ENCODE results near the gene PSMB10. TPM values are rescaled to one million over a fixed set of nuclear protein-coding genes. Genes with fewer than 3 reads are reported as not detected.

Gene PSMB10
- total RNA-seq, 4 donors from 2014 or later, result 65.6 to 100 (median 68.6) TPM

DNA sequence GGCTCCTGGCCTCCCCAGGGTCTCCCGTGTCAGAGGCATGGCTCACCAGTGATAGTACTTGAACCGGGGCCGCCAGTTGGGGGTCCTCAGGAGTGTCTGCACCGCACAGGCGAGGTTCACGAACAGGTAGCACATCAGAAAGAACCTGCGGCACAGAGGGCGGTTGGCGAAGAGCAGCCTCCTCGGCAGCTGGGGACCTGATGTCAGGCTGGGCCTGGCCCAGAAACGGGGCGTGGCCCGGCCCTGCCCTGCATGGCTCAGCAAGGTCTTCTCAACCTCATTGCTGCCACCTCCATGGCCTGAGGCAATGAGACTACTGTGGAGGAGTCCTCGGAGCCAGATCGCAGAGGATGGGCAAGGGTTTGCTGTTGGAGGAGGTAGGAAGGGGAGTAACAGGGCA, 11.4 kb upstream of the PSMB10 start:
- Histone ChIP-seq H3K9me3 (no peaks in the 10 kb centered on the region), H3K4me1 (peaks cover 14 to 27% (median 16%) of the 10 kb centered on the region in 4 donors), H3K36me3 (no peaks in the 10 kb centered on the region), H3K27ac (no peak overlapping the region), H3K4me3 (no peak overlapping the region), H3K27me3 (no peaks in the 10 kb centered on the region)
- no peak for DNase-seq
- in situ Hi-C loops (cut with MboI; ENCODE audit: low pct_ligation_motif_present in 1 of 4, low pct_unique_long_range_greater_than_20kb in 1 of 4, low sequenced_read_pairs in 3 of 4), result no loop called here
- TF ChIP-seq POLR2A (IDR thresholded peaks at IDR 0.05), result no peak
- no peak for TF ChIP-seq CTCF (IDR thresholded peaks at IDR 0.05)
- 66 to 80% methylated on average over 1 to 15 of the region's 15 CpGs for WGBS, 2 donors (ENCODE audit: low coverage in 1 of 2)
- intact Hi-C loops (cut with DNase I; ENCODE audit: low total_unique reads), result no loop called here

DNA sequence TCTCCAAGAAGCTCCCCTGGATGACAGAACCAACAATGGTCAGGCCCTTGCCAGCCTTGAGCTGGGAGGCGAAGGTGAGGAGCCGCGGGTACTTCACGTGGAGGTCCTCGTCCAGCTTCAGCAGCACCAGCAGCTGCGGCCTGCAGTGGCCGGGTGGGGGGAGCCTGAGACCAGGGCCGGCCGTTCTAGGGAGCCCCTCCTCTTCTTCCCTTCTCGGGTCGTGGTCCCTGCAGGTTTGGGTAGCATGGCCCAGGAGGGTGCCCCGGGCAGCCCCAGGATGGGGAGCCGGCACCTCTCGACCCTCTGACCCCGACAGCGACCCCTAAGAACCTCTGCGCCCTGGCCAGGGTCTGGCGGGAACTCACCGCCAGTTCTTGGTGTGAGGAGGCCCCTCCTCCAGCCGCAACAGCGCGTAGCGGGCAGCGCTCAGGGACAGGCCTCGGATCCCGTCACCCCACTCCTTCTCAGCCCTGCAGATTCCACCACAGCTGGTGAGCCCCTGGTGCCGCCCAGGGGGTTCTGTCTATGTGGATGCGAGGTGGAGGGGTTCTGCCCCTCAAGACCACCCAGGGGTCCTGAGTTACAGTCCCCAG, 10.4 kb upstream of the PSMB10 start:
- H3K36me3 ChIP-seq, result no peaks in the 10 kb centered on the region
- peaks cover 14 to 27% (median 16%) of the 10 kb centered on the region in 4 donors for H3K4me1 ChIP-seq
- WGBS, 2 donors (ENCODE audit: low coverage in 1 of 2), result 85% methylated on average over 25 of the region's 28 CpGs; no CpG with 5 or more reads in 1 of the 2 donors
- H3K27ac ChIP-seq, result no peak overlapping the region
- no peaks in the 10 kb centered on the region for H3K9me3 ChIP-seq
- in situ Hi-C loops (cut with MboI; ENCODE audit: low pct_ligation_motif_present in 1 of 4, low pct_unique_long_range_greater_than_20kb in 1 of 4, low sequenced_read_pairs in 3 of 4) (no loop called here), intact Hi-C loops (cut with DNase I; ENCODE audit: low total_unique reads) (no loop called here)
- H3K4me3 ChIP-seq, result no peak overlapping the region
- DNase-seq, result no peak
- TF ChIP-seq CTCF (IDR thresholded peaks at IDR 0.05), result no peak
- TF ChIP-seq POLR2AphosphoS5 (IDR thresholded peaks at IDR 0.05), result no peak
- TF ChIP-seq EP300 (IDR thresholded peaks at IDR 0.05; ENCODE audit: low read depth), result no peak
- TF ChIP-seq POLR2A (IDR thresholded peaks at IDR 0.05), result no peak
- H3K27me3 ChIP-seq, result no peaks in the 10 kb centered on the region

DNA sequence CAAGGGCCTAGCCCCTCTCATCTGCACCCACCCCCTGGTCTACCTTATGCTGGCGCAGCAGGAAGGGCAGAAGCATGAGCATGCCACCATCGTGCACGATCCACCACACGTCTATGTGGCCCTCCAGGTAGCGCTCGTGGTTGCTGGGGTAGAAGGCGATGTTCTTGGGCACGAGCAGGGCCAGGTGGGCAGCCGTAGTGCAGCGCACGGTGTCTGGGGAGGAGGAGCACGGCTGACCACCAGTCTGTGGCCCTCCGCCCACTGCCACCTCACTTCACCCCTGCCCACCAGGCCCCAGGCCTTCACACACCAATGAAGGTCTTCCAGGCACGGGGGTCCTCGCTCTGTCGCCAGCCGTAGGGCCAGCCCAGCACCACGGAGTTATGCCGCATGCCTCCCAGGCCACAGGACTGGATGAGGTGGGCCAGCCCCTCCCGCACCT, 9.5 kb upstream of the PSMB10 start:
- intact Hi-C loops (cut with DNase I; ENCODE audit: low total_unique reads), result no loop called here
- 89% methylated on average over 16 of the region's 20 CpGs; no CpG with 5 or more reads in 1 of the 2 donors for WGBS, 2 donors (ENCODE audit: low coverage in 1 of 2)

DNA sequence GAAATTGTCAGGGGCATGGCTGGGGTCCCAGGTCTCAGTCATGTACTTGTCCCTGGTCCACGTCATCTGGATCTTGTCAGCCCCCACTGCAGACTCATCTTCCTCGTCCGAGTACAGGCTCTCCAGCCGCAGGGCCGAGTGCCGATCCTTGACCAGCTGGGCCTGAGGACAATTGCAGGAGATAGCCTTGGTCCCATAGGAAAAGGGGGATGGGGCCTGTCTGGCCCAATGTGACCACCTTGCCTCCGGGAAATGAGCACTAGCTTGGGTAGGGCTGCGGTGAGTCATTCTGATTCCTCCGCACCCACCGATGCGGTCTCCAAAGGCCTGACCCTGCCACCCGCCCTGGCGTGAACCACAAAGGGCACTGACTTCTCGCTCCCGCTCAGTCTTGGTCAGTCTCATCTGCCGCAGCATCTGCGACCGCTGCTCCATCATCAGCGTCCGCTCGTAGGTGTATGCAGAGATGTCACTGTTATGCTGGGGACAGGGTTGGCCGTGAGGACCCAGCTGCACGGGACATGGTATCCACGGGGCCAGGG, 8.8 kb upstream of the PSMB10 start:
- in situ Hi-C loops (cut with MboI; ENCODE audit: low pct_ligation_motif_present in 1 of 4, low pct_unique_long_range_greater_than_20kb in 1 of 4, low sequenced_read_pairs in 3 of 4) (no loop called here), intact Hi-C loops (cut with DNase I; ENCODE audit: low total_unique reads) (no loop called here)
- DNase-seq, result no peak
- TF ChIP-seq POLR2AphosphoS5 (IDR thresholded peaks at IDR 0.05), result no peak
- no peak for TF ChIP-seq EP300 (IDR thresholded peaks at IDR 0.05; ENCODE audit: low read depth)
- no peak for TF ChIP-seq POLR2A (IDR thresholded peaks at IDR 0.05)
- TF ChIP-seq CTCF (IDR thresholded peaks at IDR 0.05), result no peak
- no peak overlapping the region for H3K4me3 ChIP-seq
- H3K4me1 ChIP-seq, result peaks cover 14 to 19% (median 16%) of the 10 kb centered on the region in 4 donors
- H3K27ac ChIP-seq, result peak overlapping the region in 2 of 4 donors; percentile 69 to 89
- 70 to 75% methylated on average over 2 to 16 of the region's 24 CpGs for WGBS, 2 donors (ENCODE audit: low coverage in 1 of 2)
- no peaks in the 10 kb centered on the region for H3K27me3 ChIP-seq
- H3K36me3 ChIP-seq, result no peaks in the 10 kb centered on the region
- no peaks in the 10 kb centered on the region for H3K9me3 ChIP-seq

More for the DNA sequence above, 9.5 kb upstream of the PSMB10 start:
- H3K4me1 ChIP-seq, result peaks cover 14 to 19% (median 16%) of the 10 kb centered on the region in 4 donors
- DNase-seq, result no peak
- no peak for TF ChIP-seq POLR2AphosphoS5 (IDR thresholded peaks at IDR 0.05)
- TF ChIP-seq EP300 (IDR thresholded peaks at IDR 0.05; ENCODE audit: low read depth), result no peak
- TF ChIP-seq CTCF (IDR thresholded peaks at IDR 0.05), result no peak
- TF ChIP-seq POLR2A (IDR thresholded peaks at IDR 0.05), result no peak
- H3K9me3 ChIP-seq, result no peaks in the 10 kb centered on the region
- H3K27me3 ChIP-seq, result no peaks in the 10 kb centered on the region
- H3K4me3 ChIP-seq, result no peak overlapping the region
- no peak overlapping the region for H3K27ac ChIP-seq
- H3K36me3 ChIP-seq, result no peaks in the 10 kb centered on the region
- in situ Hi-C loops (cut with MboI; ENCODE audit: low pct_ligation_motif_present in 1 of 4, low pct_unique_long_range_greater_than_20kb in 1 of 4, low sequenced_read_pairs in 3 of 4), result no loop called here
